ENCODE data around the gene CRY1.

The CRY1 gene

DNA sequence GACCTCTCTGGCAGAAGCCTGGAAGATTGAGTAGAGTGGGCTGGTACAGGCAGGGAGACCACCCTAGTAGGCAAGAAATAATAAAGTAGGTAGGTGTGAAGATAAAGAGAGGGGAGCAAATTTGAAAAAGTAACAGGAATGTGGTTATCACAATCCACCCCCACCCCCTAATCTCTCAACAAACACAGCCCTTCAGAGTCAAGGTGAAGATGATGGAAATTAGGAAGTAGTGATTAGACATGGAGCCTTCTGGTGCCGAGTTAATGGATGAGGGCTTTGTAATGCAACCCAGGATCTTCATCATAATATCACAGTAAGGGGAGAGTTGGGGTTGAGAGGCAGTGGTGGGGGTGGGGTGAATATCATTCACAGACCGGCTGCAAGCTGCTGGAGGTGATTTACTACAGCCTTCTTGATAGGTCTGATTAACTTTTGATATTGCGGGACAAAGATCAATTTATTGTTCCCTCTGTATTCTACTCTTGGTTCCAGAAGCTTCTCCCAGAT, 29.2 kb upstream of the CRY1 start:
- Histone ChIP-seq H3K27ac (no peak overlapping the region), H3K4me1 (no peaks in the 10 kb centered on the region), H3K4me3 (ENCODE audit: low read depth, low read length) (no peak overlapping the region), H3K9me3 (ENCODE audit: control insufficient read depth, low read length) (no peaks in the 10 kb centered on the region), H3K79me2 (no peaks in the 10 kb centered on the region), H3K36me3 (ENCODE audit: control insufficient read depth, insufficient read depth, low read length) (no peaks in the 10 kb centered on the region), H3K27me3 (ENCODE audit: control insufficient read depth, insufficient read depth, low read length) (no peaks in the 10 kb centered on the region), H3K9ac (no peak overlapping the region), H2AFZ (no peak overlapping the region), H3K4me2 (ENCODE audit: low read length) (no peak overlapping the region)
- TF ChIP-seq, protein P1, sequence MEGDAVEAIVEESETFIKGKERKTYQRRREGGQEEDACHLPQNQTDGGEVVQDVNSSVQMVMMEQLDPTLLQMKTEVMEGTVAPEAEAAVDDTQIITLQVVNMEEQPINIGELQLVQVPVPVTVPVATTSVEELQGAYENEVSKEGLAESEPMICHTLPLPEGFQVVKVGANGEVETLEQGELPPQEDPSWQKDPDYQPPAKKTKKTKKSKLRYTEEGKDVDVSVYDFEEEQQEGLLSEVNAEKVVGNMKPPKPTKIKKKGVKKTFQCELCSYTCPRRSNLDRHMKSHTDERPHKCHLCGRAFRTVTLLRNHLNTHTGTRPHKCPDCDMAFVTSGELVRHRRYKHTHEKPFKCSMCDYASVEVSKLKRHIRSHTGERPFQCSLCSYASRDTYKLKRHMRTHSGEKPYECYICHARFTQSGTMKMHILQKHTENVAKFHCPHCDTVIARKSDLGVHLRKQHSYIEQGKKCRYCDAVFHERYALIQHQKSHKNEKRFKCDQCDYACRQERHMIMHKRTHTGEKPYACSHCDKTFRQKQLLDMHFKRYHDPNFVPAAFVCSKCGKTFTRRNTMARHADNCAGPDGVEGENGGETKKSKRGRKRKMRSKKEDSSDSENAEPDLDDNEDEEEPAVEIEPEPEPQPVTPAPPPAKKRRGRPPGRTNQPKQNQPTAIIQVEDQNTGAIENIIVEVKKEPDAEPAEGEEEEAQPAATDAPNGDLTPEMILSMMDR (IDR thresholded peaks at IDR 0.05) = no peak

GRCh38 chr12:107119091-107119490, 25.7 kb upstream of the CRY1 start:
- Histone ChIP-seq H3K4me3 (ENCODE audit: low read depth, low read length) (no peak overlapping the region), H3K36me3 (ENCODE audit: control insufficient read depth, insufficient read depth, low read length) (no peaks in the 10 kb centered on the region), H2AFZ (no peak overlapping the region), H3K79me2 (no peaks in the 10 kb centered on the region), H3K27ac (no peak overlapping the region), H3K4me2 (ENCODE audit: low read length) (no peak overlapping the region), H3K9ac (no peak overlapping the region), H3K9me3 (ENCODE audit: control insufficient read depth, low read length) (no peaks in the 10 kb centered on the region), H3K4me1 (no peaks in the 10 kb centered on the region), H3K27me3 (ENCODE audit: control insufficient read depth, insufficient read depth, low read length) (no peaks in the 10 kb centered on the region)
- TF ChIP-seq, protein P1 (IDR thresholded peaks at IDR 0.05) = no peak

GRCh38 chr12:107118624-107119023, 25.3 kb upstream of the CRY1 start:
- no peak overlapping the region for H3K4me3 ChIP-seq (ENCODE audit: low read depth, low read length)
- no peaks in the 10 kb centered on the region for H3K4me1 ChIP-seq
- no peak overlapping the region for H3K27ac ChIP-seq
- no peaks in the 10 kb centered on the region for H3K9me3 ChIP-seq (ENCODE audit: control insufficient read depth, low read length)
- H3K27me3 ChIP-seq (ENCODE audit: control insufficient read depth, insufficient read depth, low read length) = no peaks in the 10 kb centered on the region
- no peaks in the 10 kb centered on the region for H3K79me2 ChIP-seq
- TF ChIP-seq, protein P1 (IDR thresholded peaks at IDR 0.05) = no peak
- H2AFZ ChIP-seq = no peak overlapping the region
- H3K4me2 ChIP-seq (ENCODE audit: low read length) = no peak overlapping the region
- no peak overlapping the region for H3K9ac ChIP-seq
- no peaks in the 10 kb centered on the region for H3K36me3 ChIP-seq (ENCODE audit: control insufficient read depth, insufficient read depth, low read length)

DNA sequence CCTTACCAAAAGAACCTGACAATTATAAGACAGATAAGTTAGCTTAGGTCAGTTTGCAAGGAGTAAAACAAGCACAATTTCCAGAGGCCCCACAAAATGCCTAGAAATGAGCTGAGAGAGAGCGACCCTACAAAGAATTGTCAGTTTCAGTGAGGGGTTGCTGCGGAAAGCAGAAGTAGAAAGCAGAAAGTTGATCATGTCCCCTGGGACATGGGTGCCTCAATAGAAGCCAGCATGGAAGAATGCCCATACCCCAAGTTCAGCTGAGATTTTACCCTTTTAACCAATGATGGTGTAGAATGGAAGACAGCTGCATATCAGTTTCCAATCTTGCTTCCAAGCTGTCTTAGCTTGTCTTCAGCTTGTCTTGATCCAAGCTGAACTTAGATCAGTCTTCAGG, 21.8 kb upstream of the CRY1 start:
- Histone ChIP-seq H3K27ac (no peak overlapping the region), H3K79me2 (no peaks in the 10 kb centered on the region), H3K4me1 (no peaks in the 10 kb centered on the region), H3K9ac (no peak overlapping the region), H3K9me3 (ENCODE audit: control insufficient read depth, low read length) (no peaks in the 10 kb centered on the region), H3K4me2 (ENCODE audit: low read length) (no peak overlapping the region), H3K36me3 (ENCODE audit: control insufficient read depth, insufficient read depth, low read length) (no peaks in the 10 kb centered on the region), H3K4me3 (ENCODE audit: low read depth, low read length) (no peak overlapping the region), H2AFZ (no peak overlapping the region), H3K27me3 (ENCODE audit: control insufficient read depth, insufficient read depth, low read length) (no peaks in the 10 kb centered on the region)
- TF ChIP-seq, protein P1 (IDR thresholded peaks at IDR 0.05) = no peak

DNA sequence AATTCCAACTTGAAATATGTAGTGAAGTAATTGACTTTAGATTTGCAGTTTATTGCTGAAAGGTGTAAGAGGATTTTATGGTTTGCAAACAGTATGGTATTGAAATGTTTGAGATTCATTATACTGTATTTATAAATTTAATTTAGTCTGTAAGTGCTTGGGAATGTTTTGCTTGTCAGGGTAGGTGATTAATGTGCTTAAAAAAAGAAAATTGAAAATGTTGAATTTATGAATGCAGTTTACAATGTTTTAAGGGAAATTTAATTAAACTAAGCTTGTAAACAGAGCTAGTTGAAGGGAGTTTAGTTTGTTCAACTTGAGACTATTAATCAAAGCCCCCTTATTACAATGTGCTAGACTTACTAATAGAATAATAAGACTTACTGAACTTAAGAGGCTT, 18.0 kb upstream of the CRY1 start:
- H3K36me3 ChIP-seq (ENCODE audit: control insufficient read depth, insufficient read depth, low read length) = no peaks in the 10 kb centered on the region
- no peaks in the 10 kb centered on the region for H3K27me3 ChIP-seq (ENCODE audit: control insufficient read depth, insufficient read depth, low read length)
- no peak overlapping the region for H2AFZ ChIP-seq
- H3K27ac ChIP-seq = no peak overlapping the region
- no peak overlapping the region for H3K9ac ChIP-seq
- no peak overlapping the region for H3K4me3 ChIP-seq (ENCODE audit: low read depth, low read length)
- TF ChIP-seq, protein P1 (IDR thresholded peaks at IDR 0.05) = no peak
- no peak overlapping the region for H3K4me2 ChIP-seq (ENCODE audit: low read length)
- no peaks in the 10 kb centered on the region for H3K9me3 ChIP-seq (ENCODE audit: control insufficient read depth, low read length)
- H3K4me1 ChIP-seq = no peaks in the 10 kb centered on the region
- H3K79me2 ChIP-seq = no peaks in the 10 kb centered on the region
